ENCODE results near the gene MAOB.
"Not testable (repeated sequence)": the region's sequence is repeated elsewhere in the genome, so short reads cannot be mapped to it uniquely, and the experiment has no call there.

The MAOB gene

GRCh38 chrX:43882294-43882681 lies at the start of gene MAOB:
Gene MAOB (minus strand): TSS chrX:43882450. CDS start chrX:43882299, 151 bp downstream.
- no peak for DNase-seq

DNA sequence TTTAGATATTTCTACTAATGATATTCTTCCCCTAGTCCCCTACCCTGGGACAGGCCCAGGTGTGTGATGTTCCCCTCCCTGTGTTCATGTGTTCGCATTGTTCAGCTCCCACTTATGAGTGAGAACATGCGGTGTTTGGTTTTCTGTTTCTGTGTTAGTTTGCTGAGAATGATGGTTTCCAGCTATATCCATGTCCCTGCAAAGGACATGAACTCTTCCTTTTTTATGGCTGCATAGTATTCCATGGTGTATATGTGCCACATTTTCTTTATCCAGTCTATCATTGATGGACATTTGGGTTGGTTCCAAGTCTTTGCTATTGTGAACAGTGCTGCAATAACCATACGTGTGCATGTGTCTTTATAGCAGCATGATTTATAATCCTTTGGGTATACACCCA lies 39.8 kb upstream of the MAOB start:
- not testable (repeated sequence) for DNase-seq

DNA sequence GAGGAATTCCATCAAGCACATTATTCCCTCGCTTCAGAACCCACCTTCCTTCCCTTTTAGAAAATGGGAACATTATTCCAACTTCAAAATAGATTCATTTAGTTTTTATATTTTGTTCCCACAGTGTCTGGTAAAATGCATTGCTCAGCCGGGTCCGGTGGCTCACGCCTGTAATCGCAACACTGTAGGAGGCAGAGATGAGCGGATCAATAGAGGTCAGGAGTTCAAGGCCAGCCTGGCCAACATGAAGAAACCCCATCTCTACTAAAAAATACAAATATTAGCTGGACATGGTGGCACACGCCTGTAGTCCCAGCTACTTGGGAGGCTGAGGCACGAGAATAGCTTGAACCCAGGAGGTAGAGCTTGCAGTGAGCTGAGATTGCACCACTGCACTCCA lies 28.5 kb upstream of the MAOB start:
- DNase-seq, result not testable (repeated sequence)

DNA sequence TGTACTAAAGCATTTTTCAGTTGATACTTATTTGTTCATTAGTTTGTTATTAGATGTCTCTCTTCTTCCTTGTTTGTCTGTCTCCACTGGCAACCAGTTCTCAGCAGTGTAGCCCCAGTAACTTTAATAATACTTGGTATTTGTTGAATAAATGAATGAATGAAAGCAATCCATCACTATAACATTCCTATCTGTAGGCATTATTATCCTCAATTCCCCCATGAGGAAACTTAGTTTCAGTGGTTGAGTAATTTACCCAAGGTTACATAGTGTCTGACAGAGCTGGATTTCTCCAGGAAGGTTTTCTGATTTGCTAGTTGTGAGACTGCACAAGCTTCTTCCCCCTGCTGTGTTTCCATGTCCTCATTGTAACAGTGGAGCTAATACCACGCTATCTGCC lies 27.8 kb upstream of the MAOB start:
- DNase-seq, result no peak

DNA sequence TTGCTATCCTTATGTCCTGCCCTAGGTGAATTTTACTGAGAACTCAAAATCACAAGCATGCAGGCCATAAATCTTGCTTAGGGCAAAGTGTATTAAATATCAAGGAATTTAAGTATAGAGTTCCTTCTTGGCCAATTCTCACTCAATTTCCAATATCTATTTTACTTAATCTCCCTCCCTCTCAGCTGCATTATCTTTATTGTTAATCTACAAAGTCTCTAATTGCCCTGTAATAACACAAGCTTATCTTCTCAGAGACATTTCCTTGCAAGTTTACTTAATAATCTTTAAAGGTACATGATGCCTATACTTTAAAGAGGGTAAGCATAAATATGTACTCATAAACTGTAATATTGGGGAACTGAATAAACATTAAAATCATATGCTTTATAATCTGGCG lies 26.9 kb upstream of the MAOB start:
- DNase-seq, result no peak

- DNase-seq, result no peak
Measured at GRCh38 chrX:43899878-43900815, 17.9 kb upstream of the MAOB start.

DNA sequence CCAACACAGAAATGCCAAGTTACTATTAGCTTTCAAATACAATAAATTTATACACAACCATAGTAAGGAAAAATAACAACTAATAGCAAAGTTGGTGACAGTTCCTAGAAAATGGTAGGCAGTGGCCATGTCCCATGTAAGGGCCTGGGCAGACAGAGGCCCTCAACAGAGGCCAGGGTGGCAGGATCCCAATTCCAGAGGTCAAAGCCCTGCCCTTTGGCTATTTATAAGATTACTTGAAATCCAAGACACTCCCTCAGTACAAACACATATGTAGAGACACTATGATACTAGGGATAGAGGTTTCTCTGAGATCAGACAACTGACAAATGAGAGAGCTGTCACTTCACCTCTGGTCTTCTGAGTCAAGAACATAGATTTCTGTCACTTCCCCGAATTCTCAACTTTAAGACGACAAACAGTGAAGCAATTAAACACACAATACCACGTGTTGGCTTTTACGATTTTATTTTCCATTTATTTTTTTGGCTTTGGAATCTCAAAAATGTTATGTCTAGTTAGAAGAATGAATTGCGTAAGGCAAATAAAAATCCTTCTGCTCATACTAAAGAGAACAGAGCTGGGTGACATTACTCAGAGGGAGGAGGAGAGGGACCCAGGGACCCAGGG lies 16.3 kb upstream of the MAOB start:
- DNase-seq, result no peak

DNA sequence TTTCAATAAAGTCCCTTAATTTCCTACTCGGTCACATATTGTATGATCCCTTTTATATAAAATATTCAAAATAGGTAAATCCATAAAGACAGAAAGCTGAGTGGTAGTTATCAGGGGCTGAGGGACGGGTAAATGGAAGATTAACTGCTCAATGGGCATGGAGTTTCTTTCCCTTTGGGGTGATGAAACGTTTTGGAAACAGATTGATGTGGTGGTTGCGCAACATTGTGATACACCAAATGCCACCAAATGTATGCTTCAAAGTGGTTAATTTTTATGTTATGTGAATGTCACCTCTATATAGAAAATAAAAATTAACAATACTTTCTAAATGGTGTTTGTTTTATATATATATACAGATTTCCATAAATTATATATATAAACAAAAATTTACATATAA lies 15.0 kb upstream of the MAOB start:
- no peak for DNase-seq

- DNase-seq, result no peak
Measured at GRCh38 chrX:43892336-43892870, 10.2 kb upstream of the MAOB start.

DNA sequence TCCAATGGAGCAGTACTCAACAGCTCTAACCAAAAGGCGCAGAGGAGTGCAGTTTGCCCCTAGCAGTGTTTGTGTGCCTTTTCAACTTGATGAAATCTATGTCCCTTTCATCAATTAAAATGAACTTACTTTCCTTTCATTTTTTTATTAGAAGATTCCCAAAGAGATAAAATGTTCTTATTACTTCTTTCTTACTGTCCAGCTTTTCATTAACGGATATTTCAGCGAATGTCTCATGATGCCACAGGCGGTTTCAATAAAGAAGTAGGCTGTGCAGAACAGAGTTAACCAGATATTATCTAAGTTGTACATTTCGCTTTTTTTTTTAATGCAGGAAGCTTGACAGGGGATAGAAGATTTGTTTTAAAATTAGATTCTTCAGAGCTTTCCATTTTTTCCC lies 3.4 kb upstream of the MAOB start:
- DNase-seq, result no peak

DNA sequence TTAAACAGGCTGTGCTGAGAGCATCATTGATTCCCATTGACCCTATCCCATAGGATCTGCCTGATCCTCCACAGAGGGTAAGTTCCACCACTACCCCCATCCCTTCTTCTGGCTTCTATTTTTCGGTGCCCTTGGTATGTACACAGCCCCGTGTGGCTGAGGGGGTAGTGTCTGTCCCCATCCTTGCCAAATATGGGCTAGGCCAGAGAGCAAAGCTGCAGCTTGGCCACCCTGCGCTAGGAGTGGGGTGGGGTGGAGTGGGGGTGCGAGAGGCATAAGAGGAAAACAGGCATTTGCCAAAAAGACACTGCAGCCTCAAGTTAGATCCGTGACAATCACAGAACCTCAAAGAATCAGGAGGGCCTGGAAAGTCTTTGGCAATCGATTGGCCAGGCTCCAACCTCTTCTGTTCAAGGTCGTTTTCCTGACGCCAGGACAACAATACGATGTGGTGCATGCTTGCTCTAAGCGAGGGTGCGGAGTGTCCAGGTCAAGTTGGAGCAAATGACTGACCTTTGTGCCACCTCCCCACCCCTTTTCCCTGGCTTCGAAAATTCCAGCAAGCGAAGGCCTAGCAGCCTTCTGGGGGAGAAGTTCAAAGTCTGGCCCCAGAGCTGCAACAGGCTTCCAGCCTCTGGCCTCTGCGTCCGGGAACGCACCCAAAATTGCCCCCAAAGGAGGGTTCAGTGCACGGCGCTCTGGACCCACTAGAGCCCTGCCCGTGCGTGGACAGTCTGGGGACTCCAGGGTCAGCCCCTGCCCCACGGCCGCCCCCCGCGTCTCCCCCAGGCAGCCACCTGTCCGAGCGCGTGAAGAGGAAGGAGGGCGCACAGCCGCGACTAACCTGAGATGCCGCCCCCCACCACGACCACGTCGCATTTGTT lies 598 bp downstream of the MAOB start:
- no peak for DNase-seq

GRCh38 chrX:43880425-43880824 lies 1.8 kb downstream of the MAOB start:
- no peak for DNase-seq

DNA sequence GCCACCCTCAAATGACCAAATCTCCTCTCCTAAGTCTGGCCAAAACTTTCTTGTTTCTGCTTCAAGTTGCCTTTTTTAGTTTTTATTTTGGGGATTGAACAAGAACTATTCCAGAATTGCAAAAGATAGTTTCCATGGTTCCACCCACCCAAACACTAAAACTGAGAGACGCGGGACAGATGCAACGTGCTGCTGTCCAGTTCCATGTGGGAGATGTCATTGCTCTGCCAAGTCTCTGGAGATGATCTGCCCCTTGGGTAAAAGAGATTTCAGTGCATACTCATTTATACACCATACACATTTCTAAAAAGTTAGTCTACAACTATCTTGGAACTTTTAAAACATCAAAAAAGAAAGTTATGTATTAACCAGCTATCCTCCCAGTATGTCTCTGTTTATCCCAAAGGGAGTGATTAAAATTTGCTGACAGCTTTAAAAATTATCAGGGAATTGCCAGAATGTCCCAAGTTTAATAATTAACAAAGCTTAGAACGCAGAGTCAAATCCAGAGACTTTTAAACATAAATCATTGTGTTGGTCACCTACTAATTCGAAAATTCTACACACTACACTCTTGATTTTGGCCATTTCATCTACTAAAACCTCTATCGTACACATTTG lies 3.2 kb downstream of the MAOB start:
- DNase-seq, result no peak

DNA sequence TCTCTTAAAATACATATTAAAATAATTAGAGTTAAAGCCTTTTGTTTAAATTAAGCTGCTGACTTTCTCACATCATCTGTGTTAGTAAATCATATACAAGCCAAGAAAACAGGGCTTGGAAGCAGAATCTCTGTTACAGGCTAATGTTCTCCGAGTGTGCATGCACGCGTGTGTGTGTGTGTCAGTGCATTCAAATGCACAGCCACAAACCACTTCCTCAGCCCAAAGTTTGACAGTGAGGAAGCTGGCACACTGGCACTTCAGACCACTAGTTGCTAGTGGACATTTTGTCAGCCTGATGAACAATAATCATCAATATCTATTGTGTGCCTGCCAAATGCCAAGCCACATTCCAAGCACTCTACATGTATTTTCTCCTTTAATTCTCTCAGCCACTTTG lies 5.6 kb downstream of the MAOB start:
- no peak for DNase-seq

DNA sequence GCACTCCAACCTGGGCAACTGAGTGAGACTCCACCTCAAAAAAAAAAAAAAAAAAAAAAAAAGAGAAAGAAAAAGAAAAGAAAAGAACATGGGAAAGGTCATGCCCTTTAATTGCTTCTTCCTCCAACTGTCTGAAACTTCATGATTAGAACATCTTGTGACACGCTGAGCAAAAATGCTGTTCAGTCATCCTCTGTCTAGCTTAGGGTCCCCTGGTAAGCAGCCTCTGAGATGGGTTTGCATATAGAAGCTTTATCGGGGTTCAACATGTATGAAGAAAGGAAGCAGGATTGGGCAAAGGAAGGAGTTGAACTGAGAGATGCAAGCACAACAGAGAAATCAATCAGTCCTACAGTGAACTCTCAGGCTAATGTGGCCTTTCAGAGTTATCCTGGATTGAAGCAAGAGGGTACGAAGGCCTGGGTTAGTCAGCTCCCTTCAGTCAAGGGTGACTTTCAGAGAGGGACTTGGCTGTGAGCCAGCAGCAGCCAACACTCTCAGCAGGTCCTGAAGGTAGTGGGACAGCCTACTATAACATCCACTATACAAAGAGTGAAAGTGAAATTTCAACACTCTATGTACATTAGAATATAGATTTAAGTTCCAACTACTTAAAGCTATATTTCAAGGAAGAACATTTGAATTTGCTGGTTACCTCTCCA lies 11.4 kb downstream of the MAOB start:
- no peak for DNase-seq

GRCh38 chrX:43870011-43870410 lies 12.2 kb downstream of the MAOB start:
- no peak for DNase-seq

- DNase-seq, result no peak
Measured at GRCh38 chrX:43868791-43869190, 13.5 kb downstream of the MAOB start.

DNA sequence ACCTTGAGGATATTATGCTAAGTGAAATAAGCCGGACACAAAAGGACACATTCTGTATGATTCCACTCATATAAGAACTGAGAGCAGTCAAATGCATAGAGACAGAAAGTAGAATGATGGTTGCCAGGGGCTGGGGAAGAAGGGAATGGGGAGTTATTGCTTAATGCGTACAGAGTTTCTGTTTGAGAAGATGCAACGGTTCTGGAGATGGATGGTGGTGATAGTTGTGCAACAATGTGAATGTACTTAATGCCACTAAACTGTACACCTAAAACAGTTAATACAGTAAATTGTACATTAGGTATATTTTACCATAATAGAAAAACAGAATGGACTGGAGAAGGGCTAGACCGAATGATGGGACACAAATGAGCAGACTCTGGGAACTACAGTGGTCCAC lies 15.8 kb downstream of the MAOB start:
- no peak for DNase-seq

GRCh38 chrX:43865791-43866190 lies 16.5 kb downstream of the MAOB start:
- DNase-seq, result no peak

DNA sequence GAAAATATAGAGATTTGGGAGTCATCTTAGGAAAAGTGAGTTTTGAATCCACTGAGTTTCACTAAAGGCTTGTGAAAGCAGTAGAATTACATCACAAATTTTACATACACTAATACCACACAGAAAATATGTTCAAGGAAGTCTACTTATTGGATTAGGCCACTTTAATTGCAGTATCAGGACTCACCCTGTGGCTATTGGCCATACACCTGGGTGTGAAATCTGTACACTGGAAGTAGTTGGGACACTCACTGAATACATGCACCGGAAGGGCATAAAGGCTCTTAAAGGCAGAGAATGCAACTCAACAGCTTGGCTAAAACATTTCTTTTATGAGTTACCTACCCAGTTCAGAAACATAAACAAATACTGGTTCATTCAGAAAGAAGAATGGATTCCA lies 19.8 kb downstream of the MAOB start:
- no peak for DNase-seq

DNA sequence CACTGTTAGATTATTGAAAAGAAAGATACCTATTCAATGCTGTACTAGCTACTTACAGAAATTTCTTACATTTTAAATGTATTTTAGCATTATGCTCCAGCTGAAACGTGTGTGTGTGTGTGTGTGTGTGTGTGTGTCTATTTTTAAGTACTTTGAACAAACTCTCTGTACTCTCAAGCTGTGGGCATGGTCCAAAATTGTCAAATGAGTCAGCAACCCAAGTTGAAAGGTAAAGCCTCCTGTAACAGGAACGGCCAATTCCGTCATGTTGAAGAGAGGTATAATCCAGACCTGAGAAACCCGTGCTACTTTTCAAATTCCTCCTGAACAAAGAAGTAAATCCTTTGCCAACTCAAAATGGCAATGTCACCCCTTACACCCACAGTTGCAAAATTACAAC lies 20.5 kb downstream of the MAOB start:
- no peak for DNase-seq

Data from activated CD4-positive, alpha-beta T cell treated with anti-CD3 and anti-CD28 coated beads for 1 hour (primary cell).